H1 (cell line): ENCODE data around the gene JPH2. TPM values are rescaled to one million over a fixed set of nuclear protein-coding genes. Genes with fewer than 3 reads are reported as not detected.

Source experiments
- CTCF ChIA-PET: fragments of 300-600 bp; sonication (Branson Sonifier 250); formaldehyde crosslinking; loops from one replicate; lab custom pipeline; 2021; ENCODE audit not compliant: partially characterized antibody; lab: Charles Lee
- POLR2A ChIA-PET: fragments of 300-600 bp; sonication (Branson Sonifier 250); formaldehyde crosslinking; loops from one replicate; lab custom pipeline; 2021; ENCODE audit warnings: inconsistent platforms; ENCODE audit not compliant: partially characterized antibody; lab: Charles Lee
- DNase-seq, 2 experiments: peaks; one replicate each; pipeline versions ENCODE4 v3.0.0 to v3.0.0-alpha.2; 2010 to 2022; ENCODE audit warnings: low spot score in 2 of 2, low read depth in 1 of 2, mixed read lengths in 1 of 2
- FAIRE-seq: peaks from 2 replicates; lab custom pipeline; 2011; peaks lifted over from hg19 to GRCh38; lab: Jason Lieb, UNC
- H2AFZ ChIP-seq: 2 replicates; pipeline ENCODE4 v1.8.1; 2012; ENCODE audit warnings: low read length, inconsistent platforms
- H2AK5ac ChIP-seq: 2 replicates; pipeline ENCODE4 v1.6.1; 2013; ENCODE audit warnings: low read depth, low read length
- H2BK120ac ChIP-seq: replicated peaks from 2 replicates; pipeline ENCODE3; 2013; ENCODE audit warnings: low read depth, low read length, inconsistent platforms
- H2BK12ac ChIP-seq: 2 replicates; pipeline ENCODE4 v1.6.1; 2013; ENCODE audit warnings: low read depth, low read length
- H2BK15ac ChIP-seq: 2 replicates; pipeline ENCODE4 v1.6.1; 2013; ENCODE audit warnings: low read length
- H2BK20ac ChIP-seq: 2 replicates; pipeline ENCODE4 v1.6.1; 2013; ENCODE audit warnings: low read length
- H2BK5ac ChIP-seq: 2 replicates; pipeline ENCODE4 v1.6.1; 2013; ENCODE audit warnings: low read depth, low read length
- H3K14ac ChIP-seq: 2 replicates; pipeline ENCODE4 v1.6.1; 2013; ENCODE audit warnings: inconsistent platforms; ENCODE audit not compliant: insufficient read length
- H3K18ac ChIP-seq: 2 replicates; pipeline ENCODE4 v1.6.1; 2013; ENCODE audit warnings: low read length; ENCODE audit errors: extremely low read depth
- H3K23ac ChIP-seq: 2 replicates; pipeline ENCODE4 v1.6.1; 2013; ENCODE audit warnings: inconsistent platforms; ENCODE audit not compliant: insufficient read length
- H3K23me2 ChIP-seq: 2 replicates; pipeline ENCODE4 v1.6.1; 2013; ENCODE audit warnings: low read depth, low read length
- H3K27ac ChIP-seq: 2 replicates; pipeline ENCODE4 v1.6.1; 2011; ENCODE audit warnings: low read depth, low read length, inconsistent platforms
- H3K27me3 ChIP-seq, 4 experiments: replicated peaks in 1 of 4; 1 replicate in 1 of 4; 2 replicates in 3 of 4; pipeline versions ENCODE4 v1.6.1 to v1.8.1; 2011 to 2013; ENCODE audit warnings: low read length in 3 of 4, mild to moderate bottlenecking in 3 of 4, inconsistent platforms in 2 of 4, mixed read lengths in 2 of 4, moderate library complexity in 1 of 4; ENCODE audit not compliant: control insufficient read depth in 3 of 4, insufficient read depth in 3 of 4; ENCODE audit errors: extremely low read depth in 1 of 4
- H3K36me3 ChIP-seq, 4 experiments: 2 replicates each; pipeline versions ENCODE4 v1.6.1 to v1.8.1; 2011 to 2013; ENCODE audit warnings: mild to moderate bottlenecking in 4 of 4, low read length in 3 of 4, moderate library complexity in 2 of 4, control low read depth in 1 of 4, inconsistent platforms in 1 of 4; ENCODE audit not compliant: insufficient read depth in 4 of 4, control insufficient read depth in 2 of 4
- H3K4ac ChIP-seq: replicated peaks from 2 replicates; pipeline ENCODE3; 2013; ENCODE audit warnings: low read length, low read depth, mixed read lengths, inconsistent platforms; ENCODE audit not compliant: insufficient read length
- H3K4me1 ChIP-seq, 4 experiments: replicated peaks in 1 of 4; 1 replicate in 1 of 4; 2 replicates in 3 of 4; pipeline versions ENCODE4 v1.6.1 to v1.8.1; 2011 to 2013; ENCODE audit warnings: low read length in 3 of 4, inconsistent platforms in 2 of 4, mixed read lengths in 1 of 4; ENCODE audit not compliant: insufficient read depth in 4 of 4, control insufficient read depth in 3 of 4
- H3K4me2 ChIP-seq, 2 experiments: 2 replicates each; pipeline versions ENCODE4 v1.6.1 to v1.8.1; 2011 to 2013; ENCODE audit warnings: low read depth in 2 of 2, low read length in 2 of 2, control low read depth in 1 of 2, inconsistent platforms in 1 of 2, mild to moderate bottlenecking in 1 of 2; ENCODE audit not compliant: insufficient read depth in 1 of 2
- H3K4me3 ChIP-seq, 4 experiments: fragments of 200-600, 300-600 bp in 1 of 4; sonication (generic), shearing (Covaris generic), sonication (Bioruptor Twin) in 1 of 4; 2 replicates each; pipeline versions ENCODE4 v1.5.1 to v1.8.1; 2011 to 2016; ENCODE audit warnings: low read length in 4 of 4, low read depth in 3 of 4, control low read depth in 2 of 4, inconsistent platforms in 2 of 4, mild to moderate bottlenecking in 2 of 4, mixed read lengths in 1 of 4, moderate library complexity in 1 of 4; ENCODE audit not compliant: insufficient read depth in 2 of 4; ENCODE audit errors: extremely low read depth in 1 of 4
- H3K56ac ChIP-seq: replicated peaks from 2 replicates; pipeline ENCODE3; 2013; ENCODE audit warnings: low read depth, mild to moderate bottlenecking, mixed read lengths, low read length, inconsistent platforms; ENCODE audit not compliant: insufficient read length
- H3K79me1 ChIP-seq: 2 replicates; pipeline ENCODE4 v1.6.1; 2013; ENCODE audit warnings: low read depth, low read length, control low read depth
- H3K79me2 ChIP-seq, 2 experiments: 2 replicates each; pipeline versions ENCODE4 v1.6.1 to v1.8.1; 2012 to 2013; ENCODE audit warnings: low read length in 2 of 2, mild to moderate bottlenecking in 2 of 2, inconsistent platforms in 1 of 2; ENCODE audit not compliant: insufficient read depth in 2 of 2, control insufficient read depth in 1 of 2
- H3K9ac ChIP-seq, 4 experiments: replicated peaks in 1 of 4; 1 replicate in 1 of 4; 2 replicates in 3 of 4; pipeline versions ENCODE4 v1.6.1 to v1.8.1; 2011 to 2013; ENCODE audit warnings: low read depth in 3 of 4, low read length in 3 of 4, control low read depth in 2 of 4, mild to moderate bottlenecking in 2 of 4, moderate library complexity in 2 of 4, inconsistent platforms in 1 of 4; ENCODE audit errors: extremely low read depth in 1 of 4
- H3K9me3 ChIP-seq, 2 experiments: 2 replicates each; pipeline versions ENCODE4 v1.6.1 to v1.8.1; 2012 to 2013; ENCODE audit warnings: mild to moderate bottlenecking in 2 of 2, moderate library complexity in 2 of 2, control low read depth in 1 of 2, inconsistent platforms in 1 of 2, low read depth in 1 of 2, low read length in 1 of 2, mixed read lengths in 1 of 2; ENCODE audit not compliant: insufficient read depth in 2 of 2
- H4K20me1 ChIP-seq, 2 experiments: replicated peaks in 1 of 2; 2 replicates each; pipeline versions ENCODE3 to v1.8.1; 2011 to 2013; ENCODE audit warnings: inconsistent platforms in 2 of 2, low read length in 2 of 2, mild to moderate bottlenecking in 1 of 2; ENCODE audit not compliant: insufficient read depth in 2 of 2, control insufficient read depth in 1 of 2
- H4K5ac ChIP-seq: 2 replicates; pipeline ENCODE4 v1.6.1; 2013; ENCODE audit warnings: low read length, low read depth, mixed read lengths, inconsistent platforms; ENCODE audit not compliant: insufficient read length
- H4K8ac ChIP-seq: 2 replicates; pipeline ENCODE4 v1.8.0; 2013; ENCODE audit warnings: mild to moderate bottlenecking, moderate library complexity, low read length, inconsistent platforms; ENCODE audit not compliant: insufficient read depth; ENCODE audit errors: extremely low read depth
- H4K91ac ChIP-seq: replicated peaks from 2 replicates; pipeline ENCODE3; 2013; ENCODE audit warnings: low read length, mixed read lengths, inconsistent platforms; ENCODE audit not compliant: insufficient read length
- ATF2 ChIP-seq: IDR thresholded peaks from 2 replicates; pipeline ENCODE4 v1.6.1; 2012; ENCODE audit warnings: low read length, inconsistent platforms
- BCL11A ChIP-seq, 2 experiments: IDR thresholded peaks; one replicate each; pipeline ENCODE4 v1.6.1; 2011; ENCODE audit warnings: low read depth in 2 of 2, low read length in 2 of 2, mild to moderate bottlenecking in 2 of 2
- CHD2 ChIP-seq: IDR thresholded peaks from 2 replicates; pipeline ENCODE4 v1.6.1; 2012; ENCODE audit warnings: low read length, improper control_type of control experiment
- CTBP2 ChIP-seq: IDR thresholded peaks from 2 replicates; pipeline ENCODE4 v1.7.0; 2011; ENCODE audit warnings: borderline replicate concordance, mild to moderate bottlenecking, moderate library complexity, mixed read lengths, low read length; ENCODE audit not compliant: insufficient read depth, insufficient read length
- FOSL1 ChIP-seq: IDR thresholded peaks from 2 replicates; pipeline ENCODE4 v1.6.1; 2011; ENCODE audit warnings: mild to moderate bottlenecking, low read depth, low read length, moderate library complexity; ENCODE audit not compliant: insufficient read depth
- RFX5 ChIP-seq: IDR thresholded peaks from 2 replicates; pipeline ENCODE4 v1.6.1; 2011; ENCODE audit warnings: low read depth, low read length, improper control_type of control experiment, borderline replicate concordance
- RNF2 ChIP-seq: fragments of 200-900, 300-1000 bp; sonication (generic); IDR thresholded peaks from 2 replicates; pipeline ENCODE4 v1.7.1; 2016; ENCODE audit warnings: borderline replicate concordance, low read depth, mild to moderate bottlenecking, antibody characterized with exemption, low read length; ENCODE audit not compliant: poor library complexity, severe bottlenecking; ENCODE audit errors: missing control alignments
- YY1 ChIP-seq: IDR thresholded peaks from 2 replicates; pipeline ENCODE4 v1.6.1; 2011; ENCODE audit warnings: low read depth, mild to moderate bottlenecking, low read length
- WGBS, 2 experiments: shearing (Covaris generic) in 1 of 2; methylation state at CpG; one replicate each; pipeline versions ENCODE4 v1.1.6 to v1.1.7; 2013 to 2015; ENCODE audit warnings: low lambda C conversion rate in 2 of 2, mixed read lengths in 2 of 2, inconsistent platforms in 1 of 2, low coverage in 1 of 2, missing lambda C conversion rate in 1 of 2; ENCODE audit not compliant: insufficient replicate concordance in 2 of 2, insufficient coverage in 1 of 2, insufficient read length in 1 of 2; ENCODE audit errors: extremely low coverage in 1 of 2, missing lambda C conversion rate in 1 of 2; 5-methylcytosine and 5-hydroxymethylcytosine counted together
- polyA plus RNA-seq, 7 experiments: library from polyadenylated mRNA; depleted of rRNA in 3 of 7; stranded (reverse) in 5 of 7; unstranded in 2 of 7; fragments of >200 nt in 5 of 7; fragments of 200-250 nt in 2 of 7; gene quantifications; 1 replicate in 5 of 7; 2 replicates in 1 of 7; 4 replicates in 1 of 7; pipeline versions ENCODE4 v1.2.1 to v1.2.3, GENCODE V29; 2011 to 2013; ENCODE audit warnings: missing spikeins in 2 of 7, mixed read lengths in 2 of 7
- total RNA-seq: library from RNA; stranded (reverse); fragmentation: NEBNext Ultra II Directional; extraction: Animal tissue kit (Norgen Biotek cat#: 25700); gene quantifications from 2 replicates; pipeline ENCODE4 v1.2.1, GENCODE V29; 2021

JPH2 gene
- total and polyA plus RNA-seq, 2 of the 8 experiments (the other 6 are each of a cell fraction or from before 2014, with no cell fraction given) = 0.59 to 1.3 TPM

GRCh38 chr20:44166008-44166407, 21.0 kb downstream of the JPH2 start:
- Histone ChIP-seq H2BK20ac (no peak overlapping the region), H4K5ac (no peak overlapping the region), H3K27ac (no peak overlapping the region), H4K8ac (no peak overlapping the region), H2BK120ac (no peak overlapping the region), H3K4ac (no peak overlapping the region), H3K14ac (no peak overlapping the region), H2BK5ac (no peak overlapping the region), H3K9ac (no peak overlapping the region), H3K23ac (no peak overlapping the region), H2AK5ac (no peak overlapping the region), H3K4me3 (no peak overlapping the region), H3K4me2 (no peak overlapping the region), H3K79me2 (no peaks in the 10 kb centered on the region), H3K27me3 (no peaks in the 10 kb centered on the region), H3K56ac (no peak overlapping the region), H4K91ac (no peak overlapping the region), H2AFZ (no peak overlapping the region), H3K18ac (no peak overlapping the region), H3K79me1 (no peaks in the 10 kb centered on the region), H3K9me3 (no peaks in the 10 kb centered on the region), H4K20me1 (no peaks in the 10 kb centered on the region), H2BK15ac (no peak overlapping the region), H3K23me2 (no peaks in the 10 kb centered on the region), H3K36me3 (no peaks in the 10 kb centered on the region), H2BK12ac (no peak overlapping the region), H3K4me1 (no peaks in the 10 kb centered on the region)
- DNase-seq (no peak), FAIRE-seq (no peak)
- TF ChIP-seq RNF2 (no peak), CHD2 (no peak), RFX5 (no peak), FOSL1 (no peak), ATF2 (no peak), YY1 (no peak), BCL11A (IDR thresholded peaks at IDR 0.05; ENCODE audit: low read depth in 2 of 2, low read length in 2 of 2) (no peak), CTBP2 (no peak)
- ChIA-PET POLR2A (interaction anchor here (1.0 to 1.6 kb wide), 3 partner anchors 16 to 28 kb away, joined by 3 to 4 read pairs (median 4); no protein-coding TSS in a partner anchor), CTCF (interaction anchor here (0.7 to 4.6 kb wide), 7 partner anchors 9 to 218 kb away, joined by 3 to 22 read pairs (median 3); no protein-coding TSS in a partner anchor)
- WGBS, 2 experiments = 89% methylated on average over 4 of the region's 4 CpGs; no CpG with 5 or more reads in 1 of the 2 experiments
